ENCODE measurements around the gene ATP6V1B1.

- TF ChIP-seq CTCF (IDR thresholded peaks at IDR 0.05) (no peak), POLR2A (IDR thresholded peaks at IDR 0.05) (no peak), POLR2AphosphoS5 (IDR thresholded peaks at IDR 0.05; ENCODE audit: insufficient read depth in 1 of 2, low read depth in 1 of 2) (no peak)
These were observed 7.3 kb upstream of the ATP6V1B1 start for GRCh38 chr2:70928366-70928765.
